Loucy (cell line): ENCODE data around the gene DMXL1.

Experiments
- H2AFZ ChIP-seq: fragments of 200-600 bp; sonication (generic); 2 replicates; pipeline ENCODE4 v1.6.0; 2016; ENCODE audit warnings: antibody characterized with exemption, mild to moderate bottlenecking, low read length, moderate library complexity
- H3F3A ChIP-seq: fragments of 200-600 bp; 2 replicates; pipeline ENCODE4 v1.6.0; 2016; ENCODE audit warnings: antibody characterized with exemption, low read depth, mild to moderate bottlenecking
- H3K27me3 ChIP-seq: fragments of 200-600 bp; sonication (generic); 2 replicates; pipeline ENCODE4 v1.6.1; 2014; ENCODE audit warnings: low read length, mild to moderate bottlenecking; ENCODE audit not compliant: insufficient read depth, poor library complexity, severe bottlenecking
- H3K36me3 ChIP-seq: fragments of 200-600 bp; sonication (generic); 2 replicates; pipeline ENCODE4 v1.6.1; 2016; ENCODE audit warnings: low read length; ENCODE audit not compliant: insufficient read depth
- H3K4me1 ChIP-seq: fragments of 200-600 bp; sonication (generic); 2 replicates; pipeline ENCODE4 v1.5.1; 2014; ENCODE audit warnings: low read length, mild to moderate bottlenecking; ENCODE audit not compliant: insufficient read depth, poor library complexity, severe bottlenecking
- H3K4me2 ChIP-seq: fragments of 200-600 bp; sonication (generic); 2 replicates; pipeline ENCODE4 v1.6.0; 2014; ENCODE audit warnings: antibody characterized with exemption, low read length, low read depth, mild to moderate bottlenecking; ENCODE audit not compliant: poor library complexity, severe bottlenecking
- H3K4me3 ChIP-seq: fragments of 200-600 bp; sonication (generic); 2 replicates; pipeline ENCODE4 v1.5.1; 2014; ENCODE audit warnings: low read length, mild to moderate bottlenecking, mixed read lengths; ENCODE audit not compliant: poor library complexity, severe bottlenecking
- H3K79me2 ChIP-seq: fragments of 200-600 bp; sonication (generic); 2 replicates; pipeline ENCODE4 v1.6.1; 2014; ENCODE audit warnings: low read length; ENCODE audit not compliant: insufficient read depth
- H3K9ac ChIP-seq: fragments of 200-600 bp; sonication (generic); 2 replicates; pipeline ENCODE4 v1.6.0; 2014; ENCODE audit warnings: mild to moderate bottlenecking, low read depth, low read length, moderate library complexity; ENCODE audit not compliant: poor library complexity, severe bottlenecking
- H3K9me2 ChIP-seq: fragments of 200-600 bp; sonication (generic); replicated peaks from 2 replicates; pipeline ENCODE4 v1.6.1; 2016; ENCODE audit warnings: low read depth, low read length, mixed read lengths
- H3K9me3 ChIP-seq: fragments of 200-600 bp; sonication (generic); 2 replicates; pipeline ENCODE4 v1.6.1; 2014; ENCODE audit warnings: mild to moderate bottlenecking, antibody characterized with exemption, low read length, low read depth; ENCODE audit not compliant: insufficient read depth
- H4K20me1 ChIP-seq: fragments of 200-600 bp; sonication (generic); 2 replicates; pipeline ENCODE4 v1.6.0; 2014; ENCODE audit warnings: antibody characterized with exemption, low read length, mild to moderate bottlenecking; ENCODE audit not compliant: insufficient read depth, poor library complexity, severe bottlenecking
- EZH2phosphoT487 ChIP-seq: fragments of 200-600 bp; IDR thresholded peaks from 2 replicates; pipeline ENCODE4 v1.6.1; 2018; ENCODE audit warnings: antibody characterized with exemption, mild to moderate bottlenecking, moderate library complexity, borderline replicate concordance
- TF ChIP-seq, protein P1 (sequence below): fragments of 200-600 bp; sonication (generic); conservative IDR thresholded peaks from 2 replicates; pipeline ENCODE4 v1.5.1; 2014; ENCODE audit warnings: mild to moderate bottlenecking, antibody characterized with exemption, low read length

The DMXL1 gene

GRCh38 chr5:119082691-119083090, 11.8 kb downstream of the DMXL1 start:
- H3K36me3 ChIP-seq, result no peaks in the 10 kb centered on the region
- no peaks in the 10 kb centered on the region for H3F3A ChIP-seq
- H2AFZ ChIP-seq, result no peak overlapping the region
- no peak overlapping the region for H3K4me3 ChIP-seq
- H4K20me1 ChIP-seq, result no peaks in the 10 kb centered on the region
- peaks cover 28% of the 10 kb centered on the region for H3K79me2 ChIP-seq
- no peak overlapping the region for H3K4me2 ChIP-seq
- H3K9me2 ChIP-seq, result no peaks in the 10 kb centered on the region
- TF ChIP-seq, protein P1, sequence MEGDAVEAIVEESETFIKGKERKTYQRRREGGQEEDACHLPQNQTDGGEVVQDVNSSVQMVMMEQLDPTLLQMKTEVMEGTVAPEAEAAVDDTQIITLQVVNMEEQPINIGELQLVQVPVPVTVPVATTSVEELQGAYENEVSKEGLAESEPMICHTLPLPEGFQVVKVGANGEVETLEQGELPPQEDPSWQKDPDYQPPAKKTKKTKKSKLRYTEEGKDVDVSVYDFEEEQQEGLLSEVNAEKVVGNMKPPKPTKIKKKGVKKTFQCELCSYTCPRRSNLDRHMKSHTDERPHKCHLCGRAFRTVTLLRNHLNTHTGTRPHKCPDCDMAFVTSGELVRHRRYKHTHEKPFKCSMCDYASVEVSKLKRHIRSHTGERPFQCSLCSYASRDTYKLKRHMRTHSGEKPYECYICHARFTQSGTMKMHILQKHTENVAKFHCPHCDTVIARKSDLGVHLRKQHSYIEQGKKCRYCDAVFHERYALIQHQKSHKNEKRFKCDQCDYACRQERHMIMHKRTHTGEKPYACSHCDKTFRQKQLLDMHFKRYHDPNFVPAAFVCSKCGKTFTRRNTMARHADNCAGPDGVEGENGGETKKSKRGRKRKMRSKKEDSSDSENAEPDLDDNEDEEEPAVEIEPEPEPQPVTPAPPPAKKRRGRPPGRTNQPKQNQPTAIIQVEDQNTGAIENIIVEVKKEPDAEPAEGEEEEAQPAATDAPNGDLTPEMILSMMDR, result no peak
- no peak for TF ChIP-seq EZH2phosphoT487
- H3K9me3 ChIP-seq, result no peaks in the 10 kb centered on the region
- peaks cover 3% of the 10 kb centered on the region for H3K4me1 ChIP-seq
- H3K27me3 ChIP-seq, result no peaks in the 10 kb centered on the region
- H3K9ac ChIP-seq, result no peak overlapping the region

GRCh38 chr5:119083679-119084078, 12.8 kb downstream of the DMXL1 start:
- Histone ChIP-seq H3K27me3 (no peaks in the 10 kb centered on the region), H3K36me3 (no peaks in the 10 kb centered on the region), H4K20me1 (no peaks in the 10 kb centered on the region), H3K4me1 (peaks cover 3% of the 10 kb centered on the region), H3F3A (no peaks in the 10 kb centered on the region), H3K4me2 (no peak overlapping the region), H3K9me3 (no peaks in the 10 kb centered on the region), H3K9me2 (no peaks in the 10 kb centered on the region), H3K79me2 (peaks cover 20% of the 10 kb centered on the region), H3K9ac (no peak overlapping the region), H3K4me3 (no peak overlapping the region), H2AFZ (no peak overlapping the region)
- TF ChIP-seq EZH2phosphoT487, result no peak
- TF ChIP-seq, protein P1, result no peak

DNA sequence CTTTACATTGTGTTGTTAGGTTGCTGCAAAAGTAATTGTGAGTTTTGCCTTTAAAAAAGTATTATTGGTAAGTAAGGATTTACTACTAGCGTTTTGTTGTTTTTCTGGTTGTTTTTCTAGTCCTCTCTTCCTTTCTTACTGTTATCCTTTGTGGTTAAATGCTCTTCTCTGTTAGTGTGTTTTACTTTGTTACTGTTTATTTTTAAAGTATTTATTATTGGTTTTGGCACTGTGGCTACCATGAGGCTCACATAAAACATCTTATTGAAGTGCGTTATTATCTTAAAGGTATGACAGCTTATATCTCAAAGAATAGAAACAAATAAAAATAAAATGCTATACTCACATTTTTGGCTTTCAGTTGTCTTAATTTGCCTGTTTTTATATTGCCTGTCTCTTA, 17.6 kb downstream of the DMXL1 start:
- no peaks in the 10 kb centered on the region for H3F3A ChIP-seq
- H3K4me1 ChIP-seq, result no peaks in the 10 kb centered on the region
- no peaks in the 10 kb centered on the region for H3K27me3 ChIP-seq
- H2AFZ ChIP-seq, result no peak overlapping the region
- peaks cover 20% of the 10 kb centered on the region for H3K79me2 ChIP-seq
- no peaks in the 10 kb centered on the region for H4K20me1 ChIP-seq
- H3K4me2 ChIP-seq, result no peak overlapping the region
- no peak overlapping the region for H3K4me3 ChIP-seq
- H3K9ac ChIP-seq, result no peak overlapping the region
- no peak for TF ChIP-seq EZH2phosphoT487
- TF ChIP-seq, protein P1, result no peak
- H3K9me2 ChIP-seq, result no peaks in the 10 kb centered on the region
- no peaks in the 10 kb centered on the region for H3K9me3 ChIP-seq
- H3K36me3 ChIP-seq, result no peaks in the 10 kb centered on the region
